GM19452 (cell line): ENCODE results near the gene CGN.
A peak's percentile ranks its signal among the peaks of the same experiment; 100 is the strongest.

Experiments
- ATAC-seq: cut with Tn5 transposase; IDR thresholded peaks from one replicate; pipeline ENCODE4 v1.9.1; 2021; ENCODE audit not compliant: unreplicated experiment

Gene CGN, protein sequence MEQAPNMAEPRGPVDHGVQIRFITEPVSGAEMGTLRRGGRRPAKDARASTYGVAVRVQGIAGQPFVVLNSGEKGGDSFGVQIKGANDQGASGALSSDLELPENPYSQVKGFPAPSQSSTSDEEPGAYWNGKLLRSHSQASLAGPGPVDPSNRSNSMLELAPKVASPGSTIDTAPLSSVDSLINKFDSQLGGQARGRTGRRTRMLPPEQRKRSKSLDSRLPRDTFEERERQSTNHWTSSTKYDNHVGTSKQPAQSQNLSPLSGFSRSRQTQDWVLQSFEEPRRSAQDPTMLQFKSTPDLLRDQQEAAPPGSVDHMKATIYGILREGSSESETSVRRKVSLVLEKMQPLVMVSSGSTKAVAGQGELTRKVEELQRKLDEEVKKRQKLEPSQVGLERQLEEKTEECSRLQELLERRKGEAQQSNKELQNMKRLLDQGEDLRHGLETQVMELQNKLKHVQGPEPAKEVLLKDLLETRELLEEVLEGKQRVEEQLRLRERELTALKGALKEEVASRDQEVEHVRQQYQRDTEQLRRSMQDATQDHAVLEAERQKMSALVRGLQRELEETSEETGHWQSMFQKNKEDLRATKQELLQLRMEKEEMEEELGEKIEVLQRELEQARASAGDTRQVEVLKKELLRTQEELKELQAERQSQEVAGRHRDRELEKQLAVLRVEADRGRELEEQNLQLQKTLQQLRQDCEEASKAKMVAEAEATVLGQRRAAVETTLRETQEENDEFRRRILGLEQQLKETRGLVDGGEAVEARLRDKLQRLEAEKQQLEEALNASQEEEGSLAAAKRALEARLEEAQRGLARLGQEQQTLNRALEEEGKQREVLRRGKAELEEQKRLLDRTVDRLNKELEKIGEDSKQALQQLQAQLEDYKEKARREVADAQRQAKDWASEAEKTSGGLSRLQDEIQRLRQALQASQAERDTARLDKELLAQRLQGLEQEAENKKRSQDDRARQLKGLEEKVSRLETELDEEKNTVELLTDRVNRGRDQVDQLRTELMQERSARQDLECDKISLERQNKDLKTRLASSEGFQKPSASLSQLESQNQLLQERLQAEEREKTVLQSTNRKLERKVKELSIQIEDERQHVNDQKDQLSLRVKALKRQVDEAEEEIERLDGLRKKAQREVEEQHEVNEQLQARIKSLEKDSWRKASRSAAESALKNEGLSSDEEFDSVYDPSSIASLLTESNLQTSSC

DNA sequence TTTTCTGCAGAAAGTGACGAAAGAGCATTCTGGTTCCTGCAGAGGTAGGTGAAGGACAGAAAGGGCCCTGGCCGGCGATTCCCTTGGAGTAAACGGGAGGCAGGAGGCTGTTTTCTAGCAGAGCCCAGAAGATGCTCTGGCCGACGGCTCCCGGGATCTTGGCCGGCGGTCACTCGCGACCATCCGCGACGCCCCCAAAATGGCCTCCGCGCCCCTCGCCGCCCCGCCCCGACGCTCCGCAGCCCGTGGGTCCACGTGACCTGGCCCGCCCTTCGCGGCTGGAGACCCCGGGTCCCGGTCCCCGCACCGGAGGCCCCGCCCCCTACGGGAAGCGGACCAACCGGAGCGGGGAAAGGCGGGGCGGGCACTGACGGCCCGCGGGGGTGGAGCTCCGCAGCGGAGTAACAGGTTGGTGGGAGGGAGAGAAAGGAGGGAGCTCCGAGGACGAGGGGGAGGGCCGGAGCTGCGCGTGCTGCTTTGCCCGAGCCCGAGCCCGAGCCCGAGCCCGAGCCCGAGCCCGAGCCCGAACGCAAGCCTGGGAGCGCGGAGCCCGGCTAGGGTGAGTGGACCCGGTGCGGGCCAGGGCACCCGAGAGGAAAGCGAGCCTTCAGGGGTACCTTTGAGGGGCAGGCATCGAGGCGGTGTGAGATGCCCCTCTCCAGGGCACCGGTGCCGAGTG is at the start of gene CGN:
CGN (plus strand) TSS at position 431 of the 679 bp plus-strand sequence. CDS start 7,133 bp downstream, outside the sequence.
- ATAC-seq, result peak; percentile 80

DNA sequence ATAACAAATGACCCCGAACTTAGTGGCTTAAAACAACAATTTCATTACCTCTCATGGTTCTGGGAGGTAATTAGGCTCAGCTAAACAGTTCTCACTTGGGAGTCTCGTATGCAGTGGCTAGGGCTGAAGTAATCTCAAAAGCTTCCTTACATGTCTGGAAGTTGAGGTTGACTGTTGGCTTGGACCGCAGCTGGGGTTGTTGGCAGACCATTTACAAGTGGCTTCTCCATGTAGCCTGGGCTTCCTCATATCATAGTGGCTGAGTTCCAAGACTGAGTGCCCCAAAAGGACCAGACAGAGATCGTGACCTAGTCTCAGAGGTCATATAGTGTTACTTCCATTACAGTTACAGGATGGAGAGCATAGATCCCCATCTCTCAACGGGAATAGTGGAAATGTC is 49.5 kb upstream of the CGN start:
- ATAC-seq, result no peak

DNA sequence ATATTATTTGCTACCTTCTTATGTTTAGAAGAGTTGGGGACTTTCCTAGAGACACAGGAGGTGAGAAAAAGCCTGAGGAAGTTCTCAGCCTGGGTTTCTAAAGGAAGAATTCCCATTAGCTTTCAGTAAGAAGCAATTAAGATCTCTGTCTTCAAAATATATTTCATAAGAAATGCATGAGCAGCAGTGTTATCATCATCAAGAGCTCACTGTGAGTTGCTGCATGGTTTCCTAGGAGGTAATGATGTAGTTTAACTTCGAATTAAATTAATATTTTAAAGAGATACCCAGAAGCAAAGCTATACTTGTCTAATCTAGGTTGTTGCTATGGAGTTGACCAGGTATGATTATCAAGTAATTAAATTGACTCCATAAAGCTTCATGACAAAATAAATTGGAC is 46.2 kb upstream of the CGN start:
- ATAC-seq, result no peak

DNA sequence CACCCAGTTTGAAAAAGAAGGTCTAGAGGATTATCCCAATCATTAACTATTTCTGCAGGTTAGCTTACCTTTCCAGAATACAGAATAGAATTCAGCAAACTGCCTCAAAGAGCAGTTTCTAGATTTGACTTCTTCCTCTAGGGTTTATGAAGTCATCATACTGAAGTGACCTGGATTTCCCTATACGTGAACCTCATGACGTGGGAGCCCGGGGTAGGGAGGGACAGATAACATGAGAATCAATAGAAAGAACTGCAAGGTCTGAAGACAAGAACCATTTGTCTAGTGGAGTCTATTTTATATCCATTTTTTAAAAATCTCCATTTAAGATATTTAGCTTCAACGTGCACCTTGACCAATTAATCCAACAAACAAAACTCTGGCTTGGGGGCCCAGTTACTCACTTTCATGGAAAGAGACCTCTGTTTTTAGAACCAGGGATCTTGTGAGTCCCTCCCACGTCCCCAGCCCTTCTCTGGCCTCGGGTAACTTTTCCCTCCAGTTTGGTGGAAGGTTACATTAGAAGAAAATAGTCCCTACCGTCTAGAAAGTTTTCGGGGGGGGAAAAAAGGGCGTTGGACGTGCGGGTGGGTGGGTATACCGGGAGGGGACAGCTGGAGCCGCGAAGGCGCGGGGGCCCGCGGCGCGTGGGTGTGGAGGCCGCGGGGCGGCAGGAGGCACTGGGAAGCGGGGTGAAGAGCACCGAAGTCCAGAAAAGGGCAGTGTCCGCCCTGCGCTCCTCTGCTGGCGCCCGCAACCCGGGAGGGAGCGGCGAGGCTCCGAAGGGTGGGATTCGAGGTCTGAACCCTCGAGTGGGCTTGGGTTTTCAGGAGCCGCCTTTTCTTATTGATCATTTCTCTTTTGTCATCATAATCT is 38.1 kb upstream of the CGN start:
- no peak for ATAC-seq

DNA sequence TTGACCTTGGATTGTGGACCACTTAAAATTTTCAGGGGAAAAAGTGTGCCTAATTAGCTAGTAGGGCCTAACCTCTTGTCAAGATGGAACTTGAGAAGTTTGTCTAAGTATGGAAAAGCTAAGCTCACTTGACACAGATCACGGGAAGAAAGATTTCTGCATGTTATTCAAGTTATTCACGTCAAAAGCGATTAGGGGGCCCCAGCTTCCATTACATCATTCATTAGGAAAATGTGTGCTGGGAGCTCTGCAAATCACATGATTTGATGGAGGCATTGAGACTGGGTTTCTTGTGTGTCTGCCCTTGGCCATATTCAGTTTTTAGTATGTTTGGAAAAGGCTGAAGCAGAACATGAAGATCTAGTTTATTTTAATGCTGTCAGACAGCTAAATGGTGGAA is 36.4 kb upstream of the CGN start:
- ATAC-seq, result no peak

DNA sequence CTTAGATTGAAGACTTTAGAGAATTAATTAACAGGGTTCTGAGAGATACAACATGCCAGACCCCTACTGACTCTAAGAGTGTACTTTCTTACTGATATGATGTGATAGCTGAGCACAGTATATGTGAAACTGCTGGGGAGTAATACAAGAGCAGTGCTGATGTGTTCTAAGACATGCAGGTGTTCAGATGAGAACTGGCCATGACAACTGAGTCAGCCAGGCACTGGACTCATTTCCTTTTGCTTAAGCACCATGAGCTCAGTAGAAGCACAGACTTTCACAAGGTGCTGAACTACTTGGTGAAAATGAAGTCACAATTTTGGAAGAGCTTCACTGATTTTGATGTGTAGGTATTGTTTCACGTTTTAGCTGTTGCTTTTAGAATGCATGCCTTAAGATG is 36.0 kb upstream of the CGN start:
- ATAC-seq, result peak; percentile 72

DNA sequence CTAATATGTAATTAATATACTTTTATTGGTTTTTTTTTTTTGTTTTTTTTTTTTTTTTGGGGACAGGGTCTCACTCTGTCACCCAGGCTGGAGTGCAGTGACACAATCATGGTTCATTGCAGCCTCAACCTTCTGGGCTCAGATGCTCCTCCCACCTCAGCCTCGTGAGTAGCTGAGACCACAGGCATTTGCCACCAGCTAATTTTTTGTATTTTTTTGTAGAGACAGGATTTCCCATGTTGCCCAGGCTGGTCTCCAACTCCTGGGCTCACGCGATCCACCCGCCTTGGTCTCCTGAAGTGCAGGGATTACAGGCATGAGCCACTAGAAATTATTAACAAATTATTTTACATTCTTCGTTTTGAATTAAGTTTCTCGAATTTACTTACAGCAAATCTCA is 35.1 kb upstream of the CGN start:
- no peak for ATAC-seq

DNA sequence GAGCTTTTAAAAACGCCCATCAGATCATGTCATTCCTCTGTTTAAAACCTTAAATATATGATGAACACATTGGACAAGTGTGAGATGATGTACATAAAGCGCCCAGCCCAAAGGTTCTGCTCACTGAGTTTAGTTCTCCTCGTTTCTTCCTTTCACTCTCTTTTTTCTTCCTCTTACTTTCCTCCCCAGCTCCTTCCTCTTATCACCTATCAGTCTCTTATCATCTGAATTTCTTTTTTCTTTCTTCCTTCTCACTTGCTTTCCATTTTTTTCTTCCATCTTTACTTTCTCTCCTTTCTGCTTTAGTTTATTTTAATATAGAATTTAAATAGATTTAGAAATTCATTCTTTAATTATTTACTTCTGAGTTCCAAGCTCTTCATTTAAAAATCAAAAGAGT is 34.1 kb upstream of the CGN start:
- ATAC-seq, result no peak

DNA sequence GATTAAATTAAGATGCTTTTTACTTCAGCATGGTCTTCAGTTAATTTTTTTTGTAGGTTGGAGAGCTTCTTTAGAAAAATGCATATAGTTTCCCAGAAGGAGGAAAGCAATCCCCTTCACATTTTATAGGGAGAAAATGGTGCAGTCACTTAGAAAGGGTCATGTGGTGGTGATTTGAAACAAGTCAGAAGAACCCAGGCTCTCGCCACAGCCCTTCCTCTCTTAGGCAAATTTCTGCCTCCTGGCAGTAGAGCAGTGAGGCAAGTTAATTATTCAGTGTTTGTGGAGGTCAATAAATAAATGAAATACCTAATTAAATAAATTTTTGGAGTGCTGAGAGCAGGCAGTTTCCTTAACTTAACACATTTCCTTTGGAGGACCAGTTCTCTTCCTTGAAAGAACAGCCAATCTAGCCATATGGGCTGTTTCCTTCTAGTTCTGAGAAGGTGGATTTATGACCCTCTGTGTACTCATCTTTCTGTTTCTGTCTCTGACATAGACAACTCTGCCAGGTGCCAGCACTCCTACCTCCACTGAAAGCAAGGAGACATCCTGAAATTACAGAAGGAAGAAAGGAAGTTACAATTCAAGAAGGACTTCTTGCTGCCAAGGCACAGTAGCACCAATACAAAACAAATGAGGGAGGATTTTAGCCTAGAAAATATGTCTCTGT is 32.9 kb upstream of the CGN start:
- ATAC-seq, result no peak

DNA sequence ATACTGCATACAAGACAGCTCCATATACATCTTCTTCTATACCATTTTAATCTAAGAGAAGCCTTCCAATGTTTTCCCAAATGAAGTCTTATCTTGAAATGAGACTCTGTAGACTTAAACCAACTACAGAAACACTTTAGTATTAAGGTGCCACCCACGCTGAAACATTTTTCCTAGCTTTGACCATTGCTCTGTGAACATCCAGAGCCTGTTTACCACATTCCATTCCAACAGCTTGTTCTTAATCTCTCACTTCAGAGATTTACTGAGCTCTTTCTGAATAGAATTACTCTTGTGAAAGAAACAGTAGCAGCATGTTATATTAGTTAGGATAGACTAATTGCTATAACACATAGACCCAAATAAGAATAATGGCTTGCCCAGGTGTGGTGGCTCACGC is 32.3 kb upstream of the CGN start:
- ATAC-seq, result no peak

DNA sequence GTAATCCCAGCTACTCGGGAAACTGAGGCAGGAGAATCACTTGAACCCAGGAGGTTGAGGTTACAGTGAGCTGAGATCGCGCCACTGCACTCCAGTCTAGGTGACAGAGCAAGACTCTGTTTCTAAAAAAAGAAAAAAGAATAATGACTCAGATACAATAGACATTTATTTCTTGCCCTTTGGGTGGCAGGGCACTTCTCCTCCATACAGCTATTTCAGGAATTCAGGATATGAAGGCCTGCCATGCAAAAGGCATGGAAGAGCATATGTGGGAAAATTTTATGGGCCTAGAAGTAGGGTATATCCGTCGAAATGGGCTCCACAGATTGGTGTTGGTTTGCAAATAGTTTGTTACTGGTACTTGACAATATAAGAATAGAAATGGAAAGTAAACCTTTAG is 31.7 kb upstream of the CGN start:
- ATAC-seq, result no peak

DNA sequence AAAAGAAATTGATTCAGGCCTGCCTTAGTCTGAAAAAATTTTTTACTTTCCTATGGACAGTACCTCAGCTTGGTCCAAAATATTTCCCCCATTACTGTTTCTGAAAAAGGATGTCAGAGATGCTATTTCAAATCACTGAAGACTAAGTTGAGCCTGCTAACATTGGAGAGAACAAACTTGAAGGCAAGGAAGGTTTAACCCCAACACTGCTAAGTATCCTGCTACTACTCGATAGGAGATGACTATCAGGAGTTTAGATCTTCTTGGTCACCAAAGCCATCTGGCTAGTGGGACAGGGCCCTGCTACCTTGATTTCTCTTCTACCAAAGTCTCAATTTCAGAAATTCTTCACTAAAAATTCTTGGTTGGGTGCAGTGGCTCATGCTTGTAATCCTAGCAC is 29.2 kb upstream of the CGN start:
- no peak for ATAC-seq

DNA sequence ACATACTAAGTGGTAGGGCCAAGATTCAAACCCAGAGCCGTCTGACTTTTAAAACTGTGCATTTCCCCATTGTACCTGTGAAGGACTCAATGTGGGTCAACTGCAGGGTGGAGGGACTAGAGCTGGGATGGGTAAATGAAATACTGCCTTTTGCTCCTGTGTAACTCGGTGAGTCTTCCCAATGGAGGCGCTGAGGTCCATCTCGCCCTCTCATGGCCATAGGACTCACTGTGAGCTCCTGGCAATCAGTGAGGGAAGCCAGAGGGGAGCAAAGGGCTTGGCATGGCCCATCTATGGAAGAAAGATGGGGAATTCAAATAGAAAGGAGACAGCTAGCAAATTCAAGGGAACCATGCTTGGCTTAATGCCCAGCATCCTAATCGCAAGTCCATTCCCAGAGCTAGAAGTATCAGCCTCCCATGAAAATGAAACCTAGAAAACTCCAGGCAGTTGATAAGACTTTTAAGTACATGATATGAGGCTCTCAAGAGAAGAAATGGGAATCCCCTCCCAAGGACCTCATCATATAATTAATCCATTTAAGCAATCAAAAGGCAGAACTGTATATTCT is 25.4 kb upstream of the CGN start:
- ATAC-seq, result no peak

DNA sequence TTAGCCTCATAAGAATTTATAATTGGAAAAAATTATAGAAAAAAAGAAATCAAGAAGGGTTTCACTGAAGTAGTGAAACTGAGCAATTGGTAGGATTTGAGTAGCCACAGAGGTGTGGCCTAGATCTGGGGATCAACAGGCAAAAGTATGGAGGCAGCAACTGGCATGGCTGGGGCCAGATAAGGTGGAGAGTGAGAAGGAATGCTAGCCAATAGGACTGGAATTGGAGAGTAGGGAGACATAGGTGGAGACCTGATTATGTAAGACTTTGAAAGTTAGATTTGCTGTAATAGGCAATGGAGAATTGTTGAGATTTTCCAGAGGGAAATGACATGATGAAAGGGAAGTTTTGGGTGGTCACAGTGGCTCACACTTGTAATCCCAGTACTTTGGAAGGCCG is 24.6 kb upstream of the CGN start:
- ATAC-seq, result no peak

DNA sequence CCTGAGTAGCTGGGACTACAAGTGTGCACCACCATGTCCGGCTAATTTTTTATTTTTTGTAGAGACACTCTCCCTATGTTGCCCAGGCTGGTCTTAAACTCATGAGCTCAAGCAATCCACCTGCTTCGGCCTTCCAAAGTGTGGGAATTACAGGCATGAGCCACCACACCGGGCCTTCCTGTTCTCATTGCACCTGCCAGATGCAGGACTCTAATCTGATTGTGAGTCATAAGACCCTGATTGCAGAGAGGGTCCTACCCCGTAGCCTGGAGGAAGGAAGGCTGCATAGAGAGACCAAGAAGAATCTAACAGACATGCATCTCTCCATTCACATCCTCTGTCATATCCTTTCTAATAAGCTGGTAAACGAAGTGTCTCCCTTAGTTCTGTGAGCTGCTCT is 19.5 kb upstream of the CGN start:
- ATAC-seq, result no peak

DNA sequence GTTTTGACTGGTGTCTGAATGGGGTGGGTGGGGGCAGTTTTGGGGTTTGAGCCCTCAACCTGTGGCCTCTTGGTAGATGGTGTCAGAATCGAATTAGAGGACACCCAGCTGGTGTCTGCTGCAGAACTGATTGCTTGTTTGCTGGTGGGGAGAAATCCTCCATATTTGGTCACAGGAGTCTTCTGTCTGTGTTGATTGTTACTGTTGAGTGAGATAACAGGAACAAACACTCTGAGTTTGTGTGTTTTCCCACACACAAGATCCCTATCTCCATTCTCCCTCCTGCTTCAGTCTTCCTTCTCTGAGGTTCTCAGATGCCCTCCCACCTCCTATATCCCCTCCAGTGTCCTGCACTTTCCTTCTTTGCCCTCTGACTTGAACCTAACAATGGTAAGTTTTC is 19.1 kb upstream of the CGN start:
- no peak for ATAC-seq

DNA sequence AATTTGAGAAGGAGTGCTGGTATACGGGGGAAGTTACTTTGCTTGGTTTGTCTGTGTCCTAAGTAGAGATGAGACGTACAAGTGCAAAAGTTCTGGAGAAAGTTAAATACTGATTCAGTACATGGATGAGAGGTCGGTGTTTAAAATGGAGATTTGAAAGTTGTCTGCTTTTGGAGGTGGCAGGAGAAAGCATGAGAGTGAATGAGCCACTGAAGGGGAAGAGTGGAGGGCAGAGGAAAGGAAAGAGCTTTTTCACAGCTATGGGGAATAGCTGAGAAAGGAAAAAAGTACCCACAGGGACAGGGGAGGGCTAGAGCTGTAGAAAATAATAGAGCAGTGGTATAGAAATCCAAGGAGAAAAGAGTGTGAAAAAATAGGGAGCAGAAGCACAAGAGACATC is 18.1 kb upstream of the CGN start:
- ATAC-seq, result no peak

DNA sequence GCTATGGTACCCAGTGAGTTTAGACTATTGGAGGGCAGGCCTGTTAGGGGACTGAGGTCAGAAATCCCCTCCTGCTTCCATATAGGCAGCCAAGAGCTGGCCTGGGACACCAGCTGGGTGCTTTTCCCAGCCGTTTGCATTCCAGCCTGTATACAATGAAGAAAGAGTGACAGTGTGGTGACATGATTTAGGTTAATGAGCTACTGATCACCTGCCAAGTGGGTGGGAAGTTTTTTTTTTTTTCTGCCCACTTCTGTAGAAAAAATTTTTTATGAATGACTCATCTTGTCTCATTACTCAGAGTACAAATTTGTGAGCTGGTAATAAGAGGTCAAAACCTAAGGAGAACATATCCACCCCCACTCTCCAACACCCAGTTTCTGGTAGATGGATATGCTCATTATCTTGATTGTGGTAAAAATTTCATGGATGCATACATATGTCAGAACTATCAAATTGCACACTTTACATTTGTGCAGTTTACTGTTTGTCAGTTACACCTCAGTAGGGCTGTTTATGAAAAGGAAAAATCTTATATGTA is 16.4 kb upstream of the CGN start:
- no peak for ATAC-seq

DNA sequence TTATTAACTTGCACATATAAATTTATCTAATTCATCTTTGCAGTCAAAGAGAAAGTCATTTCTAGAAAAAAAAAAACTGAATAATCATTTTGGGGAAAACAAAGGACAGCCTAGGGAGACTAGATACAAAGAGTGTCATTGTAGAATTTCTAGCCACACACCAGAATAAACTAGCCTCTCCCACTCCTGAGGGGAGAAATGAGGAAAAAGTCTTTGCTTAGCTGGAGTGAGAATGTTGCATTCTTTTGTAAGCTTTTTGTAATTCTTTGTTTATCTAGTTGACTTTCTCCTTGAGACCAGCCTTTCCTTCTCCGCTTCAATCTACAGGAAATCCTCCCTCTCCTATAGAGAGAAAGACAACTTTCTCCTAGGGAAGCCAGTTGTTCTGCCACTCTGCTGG is 15.9 kb upstream of the CGN start:
- ATAC-seq, result no peak
